Right atrium auricular region (tissue), 2 donors: ENCODE measurements around the gene DENND1B. TPM values are rescaled to one million over a fixed set of nuclear protein-coding genes. Genes with fewer than 3 reads are reported as not detected.
"Not testable (repeated sequence)": the region's sequence is repeated elsewhere in the genome, so short reads cannot be mapped to it uniquely, and the experiment has no call there.

Experiments
- DNase-seq: peaks from one replicate; pipeline ENCODE4 v3.0.0-alpha.2; 2019; ENCODE audit warnings: low spot score
- H3K27ac ChIP-seq, 2 donors: fragments of 200-600 bp; sonication (generic); 1 replicate in 1 of 2; 2 replicates in 1 of 2; pipeline ENCODE4 v1.5.1; 2016 to 2019
- H3K27me3 ChIP-seq, 2 donors: fragments of 200-600 bp; sonication (generic); one replicate each; pipeline versions ENCODE4 v1.5.1 to v1.6.0; 2017 to 2019
- H3K36me3 ChIP-seq: fragments of 200-600 bp; sonication (generic); one replicate; pipeline ENCODE4 v1.5.1; 2016
- H3K4me1 ChIP-seq, 2 donors: fragments of 200-600 bp; sonication (generic); one replicate each; pipeline versions ENCODE4 v1.5.1 to v1.6.0; 2017 to 2019
- H3K4me3 ChIP-seq, 2 donors: fragments of 200-600 bp; sonication (generic); 1 replicate in 1 of 2; 2 replicates in 1 of 2; pipeline ENCODE4 v1.5.1; 2017 to 2019; ENCODE audit warnings: mild to moderate bottlenecking in 1 of 2, moderate library complexity in 1 of 2
- H3K9me3 ChIP-seq, 2 donors: fragments of 200-600 bp; sonication (generic); one replicate each; pipeline ENCODE4 v1.5.1; 2019
- total RNA-seq, 2 donors: library from RNA; depleted of rRNA; stranded (reverse); fragments of >200 nt; gene quantifications; one replicate each; pipeline ENCODE4 v1.1.0, GENCODE V29; 2016
- TF ChIP-seq, protein P1 (sequence below), 2 donors: fragments of 200-600 bp; sonication (generic); IDR thresholded peaks; one replicate each; pipeline ENCODE4 v1.5.1; 2019; ENCODE audit warnings: antibody characterized with exemption in 2 of 2

Gene DENND1B
- total RNA-seq, 2 donors from 2014 or later = 11.8 to 16.0 TPM

DNA sequence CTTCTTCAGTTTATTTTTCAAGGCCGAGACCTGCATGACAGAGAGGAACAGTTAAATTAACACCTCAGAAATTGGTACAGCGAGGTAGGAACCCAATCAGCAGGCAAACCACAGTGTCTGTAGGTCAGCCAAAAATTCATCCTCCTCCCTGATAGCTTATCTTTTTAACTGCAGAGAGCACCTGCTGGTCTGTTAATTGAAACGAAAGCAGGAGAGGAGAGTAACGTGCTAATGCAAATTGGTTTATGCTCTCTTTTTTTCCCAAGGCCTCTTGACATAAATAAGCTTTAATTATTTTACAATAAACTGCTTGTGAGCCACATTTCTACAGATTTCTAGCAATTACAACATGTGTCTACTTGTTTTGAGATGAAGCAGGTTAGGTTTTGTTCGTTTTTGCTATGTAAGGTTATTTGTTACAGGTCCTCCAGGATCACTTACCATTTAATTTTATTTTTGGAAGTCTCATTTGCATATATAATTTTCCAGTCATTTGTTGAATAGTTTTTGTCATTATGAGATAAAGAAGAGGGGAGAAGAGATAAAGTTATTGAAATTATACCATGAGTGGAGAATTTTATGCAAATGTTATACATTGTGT lies 179.9 kb downstream of the DENND1B start:
- TF ChIP-seq, protein P1, sequence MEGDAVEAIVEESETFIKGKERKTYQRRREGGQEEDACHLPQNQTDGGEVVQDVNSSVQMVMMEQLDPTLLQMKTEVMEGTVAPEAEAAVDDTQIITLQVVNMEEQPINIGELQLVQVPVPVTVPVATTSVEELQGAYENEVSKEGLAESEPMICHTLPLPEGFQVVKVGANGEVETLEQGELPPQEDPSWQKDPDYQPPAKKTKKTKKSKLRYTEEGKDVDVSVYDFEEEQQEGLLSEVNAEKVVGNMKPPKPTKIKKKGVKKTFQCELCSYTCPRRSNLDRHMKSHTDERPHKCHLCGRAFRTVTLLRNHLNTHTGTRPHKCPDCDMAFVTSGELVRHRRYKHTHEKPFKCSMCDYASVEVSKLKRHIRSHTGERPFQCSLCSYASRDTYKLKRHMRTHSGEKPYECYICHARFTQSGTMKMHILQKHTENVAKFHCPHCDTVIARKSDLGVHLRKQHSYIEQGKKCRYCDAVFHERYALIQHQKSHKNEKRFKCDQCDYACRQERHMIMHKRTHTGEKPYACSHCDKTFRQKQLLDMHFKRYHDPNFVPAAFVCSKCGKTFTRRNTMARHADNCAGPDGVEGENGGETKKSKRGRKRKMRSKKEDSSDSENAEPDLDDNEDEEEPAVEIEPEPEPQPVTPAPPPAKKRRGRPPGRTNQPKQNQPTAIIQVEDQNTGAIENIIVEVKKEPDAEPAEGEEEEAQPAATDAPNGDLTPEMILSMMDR (IDR thresholded peaks at IDR 0.05) = no peak
- no peak for DNase-seq
- H3K27ac ChIP-seq = no peak overlapping the region
- H3K27me3 ChIP-seq = no peaks in the 10 kb centered on the region
- H3K9me3 ChIP-seq = no peaks in the 10 kb centered on the region
- H3K36me3 ChIP-seq = no peaks in the 10 kb centered on the region
- no peak overlapping the region for H3K4me3 ChIP-seq
- no peaks in the 10 kb centered on the region for H3K4me1 ChIP-seq

DNA sequence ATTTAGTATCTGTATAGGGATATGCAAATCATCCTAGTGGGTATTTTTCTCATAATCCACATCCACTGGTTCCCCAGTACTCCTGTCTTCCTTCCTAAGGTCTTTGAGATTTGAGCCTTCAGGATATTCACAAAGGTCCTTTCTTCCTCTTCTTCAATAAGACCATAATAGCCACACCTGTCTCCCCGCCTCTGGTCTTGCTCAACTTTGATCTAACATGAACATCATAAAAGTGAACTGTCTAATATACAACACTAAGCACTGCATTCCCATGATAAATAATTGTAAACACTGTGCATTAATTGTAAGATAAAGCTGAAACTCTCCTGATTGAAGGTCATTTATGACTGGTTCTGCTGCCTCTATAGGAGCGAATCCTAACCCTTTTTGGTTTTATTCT lies 184.6 kb downstream of the DENND1B start:
- no peaks in the 10 kb centered on the region for H3K9me3 ChIP-seq
- no peak for DNase-seq
- H3K27me3 ChIP-seq = no peaks in the 10 kb centered on the region
- TF ChIP-seq, protein P1 (IDR thresholded peaks at IDR 0.05) = no peak
- H3K4me1 ChIP-seq = no peaks in the 10 kb centered on the region
- H3K27ac ChIP-seq = no peak overlapping the region
- H3K36me3 ChIP-seq = no peaks in the 10 kb centered on the region
- no peak overlapping the region for H3K4me3 ChIP-seq

DNA sequence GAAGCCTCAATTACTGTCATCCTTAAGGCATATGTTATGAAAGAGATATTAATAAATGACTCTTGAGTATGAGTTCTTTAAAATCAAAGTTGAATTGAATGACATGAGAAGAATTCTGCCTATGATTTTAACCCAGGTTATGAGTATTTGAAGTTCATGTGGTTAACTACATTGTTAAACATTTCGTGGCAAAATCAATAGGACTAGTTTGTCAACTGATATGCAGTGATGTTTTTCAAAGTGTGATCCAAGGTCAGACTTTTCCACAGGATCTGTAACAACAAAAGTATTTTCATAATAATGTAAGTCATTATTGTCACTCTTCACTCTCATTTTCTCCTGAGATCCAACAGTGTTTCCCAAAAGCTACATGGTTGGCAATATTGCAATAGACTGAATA lies 189.5 kb downstream of the DENND1B start:
- Histone ChIP-seq H3K36me3 (no peaks in the 10 kb centered on the region), H3K4me3 (no peak overlapping the region), H3K27ac (no peak overlapping the region), H3K9me3 (no peaks in the 10 kb centered on the region), H3K27me3 (no peaks in the 10 kb centered on the region), H3K4me1 (no peaks in the 10 kb centered on the region)
- no peak for DNase-seq
- TF ChIP-seq, protein P1 (IDR thresholded peaks at IDR 0.05) = no peak

DNA sequence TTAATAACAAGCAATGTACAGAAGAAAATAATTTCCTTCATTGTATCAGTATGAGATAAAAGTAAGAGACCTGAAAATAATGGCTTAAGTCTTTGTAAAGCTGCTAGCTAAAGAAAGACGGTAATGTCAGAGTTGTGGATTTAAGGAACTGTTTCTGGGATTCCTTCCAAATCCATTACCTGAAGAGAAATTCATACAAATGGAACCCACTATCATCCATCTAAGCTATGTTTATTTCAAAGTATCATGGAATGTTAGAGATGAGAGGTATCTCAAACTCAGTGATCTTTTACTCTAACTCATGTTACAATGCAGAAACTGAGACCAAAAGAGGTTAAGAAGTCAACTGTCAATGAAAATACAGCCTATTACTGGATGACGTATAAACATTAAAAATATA lies 197.7 kb downstream of the DENND1B start:
- Histone ChIP-seq H3K4me1 (no peaks in the 10 kb centered on the region), H3K36me3 (no peaks in the 10 kb centered on the region), H3K9me3 (peaks cover 0 to 7% of the 10 kb centered on the region in 2 donors), H3K4me3 (no peak overlapping the region), H3K27ac (no peak overlapping the region), H3K27me3 (no peaks in the 10 kb centered on the region)
- DNase-seq = no peak
- TF ChIP-seq, protein P1 (IDR thresholded peaks at IDR 0.05) = no peak

DNA sequence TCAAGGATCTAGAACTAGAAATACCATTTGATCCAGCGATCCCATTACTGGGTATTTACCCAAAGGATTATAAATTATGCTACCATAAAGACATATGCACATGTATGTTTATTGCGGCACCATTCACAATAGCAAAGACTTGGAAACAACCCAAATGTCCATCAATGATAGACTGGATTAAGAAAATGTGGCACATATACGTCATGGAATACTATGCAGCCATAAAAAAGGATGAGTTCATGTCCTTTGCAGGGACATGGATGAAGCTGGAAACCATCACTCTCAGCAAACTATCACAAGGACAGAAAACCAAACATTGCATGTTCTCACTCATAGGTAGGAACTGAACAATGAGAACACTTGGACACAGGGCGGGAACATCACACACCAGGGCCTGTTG lies 199.7 kb downstream of the DENND1B start:
- not testable (repeated sequence) for H3K36me3 ChIP-seq, H3K4me1 ChIP-seq, H3K4me3 ChIP-seq, H3K27me3 ChIP-seq, H3K9me3 ChIP-seq, H3K27ac ChIP-seq, DNase-seq

DNA sequence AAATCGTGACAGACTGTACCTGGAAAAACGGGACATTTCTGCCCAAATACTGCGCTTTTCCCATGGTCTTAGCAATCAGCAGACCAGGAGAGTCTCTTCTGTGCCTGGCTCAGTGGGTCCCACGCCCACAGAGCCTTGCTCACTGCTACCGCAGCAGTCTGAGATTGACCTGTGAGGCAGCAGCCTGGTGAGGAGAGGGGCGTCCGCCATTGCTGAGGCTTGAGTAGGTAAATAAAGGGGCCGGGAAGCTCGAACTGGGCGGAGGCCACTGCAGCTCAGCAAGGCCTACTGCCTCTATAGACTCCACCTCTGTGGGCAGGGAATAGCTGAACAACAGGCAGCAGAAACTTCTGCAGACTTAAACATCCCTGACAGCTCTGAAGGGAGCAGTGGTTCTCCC lies 203.1 kb downstream of the DENND1B start:
- TF ChIP-seq, protein P1 (IDR thresholded peaks at IDR 0.05) = no peak
- H3K9me3 ChIP-seq = peaks cover 0 to 22% of the 10 kb centered on the region in 2 donors
- no peak for DNase-seq
- no peaks in the 10 kb centered on the region for H3K27me3 ChIP-seq
- no peaks in the 10 kb centered on the region for H3K4me1 ChIP-seq
- no peak overlapping the region for H3K4me3 ChIP-seq
- no peak overlapping the region for H3K27ac ChIP-seq
- H3K36me3 ChIP-seq = no peaks in the 10 kb centered on the region
